Cardiac fibroblast (primary cell): ENCODE data around the gene SH2D4B.
A peak's percentile ranks its signal among the peaks of the same experiment; 100 is the strongest.

Experiments
- DNase-seq, 2 donors: peaks; one replicate each; pipeline versions ENCODE4 v3.0.0 to v3.0.0-alpha.2; 2010; ENCODE audit warnings: low read depth in 2 of 2
- H3K4me3 ChIP-seq, 2 donors: replicated peaks in 1 of 2; 1 replicate in 1 of 2; 2 replicates in 1 of 2; pipeline ENCODE4 v1.5.1; 2011; ENCODE audit warnings: low read depth in 2 of 2, low read length in 2 of 2, mild to moderate bottlenecking in 2 of 2, moderate library complexity in 1 of 2
- TF ChIP-seq, protein P1 (sequence below): IDR thresholded peaks from one replicate; pipeline ENCODE4 v1.5.1; 2011; ENCODE audit warnings: low read depth, mild to moderate bottlenecking, low read length, inconsistent platforms

SH2D4B gene

DNA sequence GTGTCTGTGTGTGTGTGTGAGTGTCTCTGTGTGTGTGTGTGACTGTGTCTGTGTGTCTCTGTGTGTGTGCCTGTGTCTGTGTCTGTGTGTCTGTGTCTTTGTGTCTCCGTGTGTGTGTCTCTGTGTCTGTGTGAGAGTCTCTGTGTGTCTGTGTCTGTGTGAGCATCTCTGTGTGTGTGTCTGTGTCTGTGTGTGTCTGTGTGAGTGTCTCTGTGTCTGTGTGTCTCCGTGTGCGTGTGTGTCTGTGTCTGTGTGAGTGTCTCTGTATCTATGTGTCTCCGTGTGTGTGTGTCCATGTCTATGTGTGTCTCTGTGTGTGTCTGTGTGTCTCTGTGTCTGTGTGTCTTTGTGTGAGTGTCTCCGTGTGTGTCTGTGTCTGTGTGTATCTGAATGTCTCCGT is 120.4 kb downstream of the SH2D4B start:
- DNase-seq, result no peak
- TF ChIP-seq, protein P1, sequence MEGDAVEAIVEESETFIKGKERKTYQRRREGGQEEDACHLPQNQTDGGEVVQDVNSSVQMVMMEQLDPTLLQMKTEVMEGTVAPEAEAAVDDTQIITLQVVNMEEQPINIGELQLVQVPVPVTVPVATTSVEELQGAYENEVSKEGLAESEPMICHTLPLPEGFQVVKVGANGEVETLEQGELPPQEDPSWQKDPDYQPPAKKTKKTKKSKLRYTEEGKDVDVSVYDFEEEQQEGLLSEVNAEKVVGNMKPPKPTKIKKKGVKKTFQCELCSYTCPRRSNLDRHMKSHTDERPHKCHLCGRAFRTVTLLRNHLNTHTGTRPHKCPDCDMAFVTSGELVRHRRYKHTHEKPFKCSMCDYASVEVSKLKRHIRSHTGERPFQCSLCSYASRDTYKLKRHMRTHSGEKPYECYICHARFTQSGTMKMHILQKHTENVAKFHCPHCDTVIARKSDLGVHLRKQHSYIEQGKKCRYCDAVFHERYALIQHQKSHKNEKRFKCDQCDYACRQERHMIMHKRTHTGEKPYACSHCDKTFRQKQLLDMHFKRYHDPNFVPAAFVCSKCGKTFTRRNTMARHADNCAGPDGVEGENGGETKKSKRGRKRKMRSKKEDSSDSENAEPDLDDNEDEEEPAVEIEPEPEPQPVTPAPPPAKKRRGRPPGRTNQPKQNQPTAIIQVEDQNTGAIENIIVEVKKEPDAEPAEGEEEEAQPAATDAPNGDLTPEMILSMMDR, result no peak
- H3K4me3 ChIP-seq, result no peak overlapping the region

DNA sequence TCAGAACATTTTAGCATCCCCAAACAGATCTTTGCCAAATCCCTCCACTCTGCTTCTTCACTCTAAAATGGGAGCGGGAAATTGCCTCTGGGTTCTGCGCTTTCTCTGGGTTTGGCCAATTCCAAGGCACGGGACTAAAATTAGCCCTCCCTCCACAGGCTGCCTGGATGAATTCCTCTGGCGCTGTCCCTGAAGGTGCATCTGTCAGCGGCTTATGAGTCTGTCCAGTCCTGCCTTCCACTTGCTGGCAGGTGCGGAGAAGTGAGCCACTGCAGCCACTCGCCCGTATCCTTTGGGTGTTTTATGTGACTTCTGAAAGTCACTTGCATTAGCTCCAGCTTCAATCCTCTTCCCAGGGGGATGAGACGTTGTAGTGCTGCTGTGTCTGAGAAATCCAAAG is 121.6 kb downstream of the SH2D4B start:
- DNase-seq, result no peak
- H3K4me3 ChIP-seq, result no peak overlapping the region
- TF ChIP-seq, protein P1, result no peak

DNA sequence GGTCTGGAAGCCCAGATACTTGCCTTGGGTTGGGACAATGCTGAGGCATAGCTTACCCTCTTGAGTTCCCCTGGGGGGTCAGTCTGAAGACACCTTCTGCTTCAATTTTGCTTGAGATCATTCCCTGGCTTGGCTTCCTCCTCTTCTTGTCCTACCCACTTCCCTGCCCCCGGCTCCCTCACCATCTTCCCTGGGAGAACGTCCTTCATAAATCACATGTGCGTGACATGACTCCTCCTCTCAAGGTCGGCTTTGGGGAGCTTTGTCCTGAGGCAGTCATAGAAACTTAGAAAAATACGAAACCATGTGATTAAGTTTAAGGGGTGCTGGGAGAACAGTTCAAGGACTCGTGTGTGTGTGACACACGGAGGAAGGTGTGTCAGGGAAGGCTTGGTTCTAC is 122.6 kb downstream of the SH2D4B start:
- no peak overlapping the region for H3K4me3 ChIP-seq
- DNase-seq, result no peak
- TF ChIP-seq, protein P1, result no peak

DNA sequence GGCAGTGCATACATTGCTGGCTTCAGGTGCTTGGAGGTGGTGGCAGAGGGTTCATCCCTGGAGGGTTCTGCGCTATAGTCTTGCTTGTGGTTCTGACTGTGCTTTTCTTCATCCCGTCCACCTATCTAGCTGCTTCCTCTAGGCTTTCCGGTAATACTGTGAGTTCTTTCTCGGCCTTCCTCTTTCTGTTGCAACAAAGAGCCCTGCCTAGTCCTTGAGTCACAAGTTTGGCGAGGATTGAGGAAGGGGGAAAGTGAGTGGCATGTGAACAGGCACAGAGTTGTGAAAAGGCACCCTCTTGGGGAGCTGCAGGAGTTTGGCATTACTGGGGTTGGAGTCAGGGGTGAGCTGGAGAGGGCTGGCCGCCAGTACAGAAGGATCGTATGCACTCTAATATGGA is 123.0 kb downstream of the SH2D4B start:
- H3K4me3 ChIP-seq, result no peak overlapping the region
- TF ChIP-seq, protein P1, result no peak
- no peak for DNase-seq

DNA sequence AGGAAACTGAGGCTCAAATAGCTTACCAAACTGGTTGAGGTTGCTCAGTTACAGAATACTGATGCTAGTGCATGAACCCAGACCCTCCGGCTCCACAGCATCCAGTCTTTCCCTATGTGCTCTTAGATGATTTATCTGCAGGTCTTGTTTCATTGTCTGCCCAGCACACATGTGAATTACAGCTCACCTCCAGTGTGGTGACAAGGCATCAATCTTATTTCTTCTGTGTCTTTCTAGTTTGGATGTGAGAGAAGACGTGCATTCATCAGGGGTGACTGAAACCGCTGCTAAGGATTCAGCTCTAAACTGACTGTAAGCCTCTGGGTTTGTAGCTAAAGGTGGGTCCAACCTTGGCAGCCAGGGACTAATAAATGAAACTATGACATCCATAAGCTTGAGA is 123.8 kb downstream of the SH2D4B start:
- TF ChIP-seq, protein P1, result no peak
- H3K4me3 ChIP-seq, result no peak overlapping the region
- DNase-seq, result no peak

DNA sequence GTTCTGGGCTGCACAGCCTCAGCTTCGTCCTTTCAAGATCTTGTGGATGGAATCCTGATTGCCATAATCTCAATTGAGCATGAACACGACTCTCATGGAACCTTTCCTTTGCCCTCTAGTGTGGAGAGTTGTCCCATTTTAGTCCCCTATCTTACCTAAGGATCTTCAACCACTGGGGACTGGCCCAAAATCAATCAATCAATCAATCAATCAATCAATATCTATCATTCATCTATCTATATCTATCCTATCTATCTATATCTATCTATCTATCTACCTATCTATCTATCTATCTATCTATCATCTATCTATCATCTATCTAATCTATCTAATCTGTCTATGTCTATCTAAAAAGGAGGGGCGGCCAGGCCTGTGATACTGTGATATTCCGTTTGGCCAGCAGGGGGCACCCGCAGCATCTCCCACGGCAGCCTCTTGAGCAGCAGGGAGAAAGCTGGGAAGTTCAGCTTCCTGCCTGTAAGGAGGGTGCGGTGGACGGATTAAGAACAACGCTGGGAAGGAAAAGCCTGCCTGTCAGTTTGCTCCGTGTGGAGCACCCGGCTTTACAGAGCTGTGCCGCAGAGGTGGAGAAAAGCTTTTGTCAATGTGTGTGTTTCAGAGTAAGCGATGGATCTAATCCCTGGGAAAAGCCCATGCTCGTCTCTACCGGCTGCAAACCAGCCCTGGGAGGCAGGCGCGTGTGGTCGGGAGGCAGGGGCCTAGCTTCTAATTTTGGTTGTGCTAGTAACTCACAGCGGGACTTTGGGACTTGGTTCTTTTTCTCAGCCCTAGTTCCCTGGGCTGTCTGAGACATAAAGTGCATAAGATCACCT is 124.9 kb downstream of the SH2D4B start:
- peak overlapping the region in 1 of 2 donors; percentile 18 for H3K4me3 ChIP-seq
- DNase-seq, result peak; percentile 83 to 85
- TF ChIP-seq, protein P1, result peak; percentile 86
